ENCODE results near the gene CAV3.

DNA sequence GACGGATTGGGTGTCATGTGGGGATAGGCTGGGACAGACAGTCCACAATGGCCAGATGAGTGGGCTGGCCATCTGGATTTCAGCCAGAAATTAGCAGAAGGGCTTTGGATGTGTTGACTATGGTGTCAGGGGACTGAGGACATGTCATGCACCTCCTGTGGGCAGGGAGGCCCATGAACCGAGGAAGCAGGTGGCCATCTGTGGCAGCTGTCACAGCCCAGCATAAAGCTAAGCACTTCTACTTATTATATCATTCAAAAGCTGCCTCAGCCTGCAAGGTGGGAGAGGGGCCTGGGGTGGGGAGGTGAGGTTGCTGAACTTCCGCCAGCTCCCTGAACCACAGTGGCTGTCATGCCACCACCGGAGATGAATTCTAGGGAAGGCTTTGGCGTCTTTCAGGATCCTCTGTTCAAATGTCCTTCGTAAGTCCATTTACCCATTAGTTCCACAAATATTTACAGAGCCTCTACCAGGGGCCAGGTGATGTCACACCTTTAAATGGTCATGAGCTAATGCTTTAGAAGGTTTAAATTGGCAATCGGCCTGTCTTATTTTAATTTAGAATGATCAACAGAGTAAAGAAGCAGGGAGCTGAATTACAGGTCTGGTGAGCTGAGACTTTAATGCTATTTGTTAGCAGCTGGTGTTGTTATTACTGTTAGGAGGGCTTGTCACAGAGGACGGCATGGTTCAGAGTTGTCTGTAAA is 23.6 kb upstream of the CAV3 start:
- TF ChIP-seq POLR2AphosphoS5 (IDR thresholded peaks at IDR 0.05; ENCODE audit: low read depth, low read length) (no peak), POLR2A (IDR thresholded peaks at IDR 0.05; ENCODE audit: low read depth, low read length) (no peak), TAF1 (IDR thresholded peaks at IDR 0.05; ENCODE audit: low read depth, low read length) (no peak), SPI1 (IDR thresholded peaks at IDR 0.05; ENCODE audit: low read depth, low read length) (no peak), POU2F2 (IDR thresholded peaks at IDR 0.05; ENCODE audit: low read depth, low read length) (no peak)
